Stimulated activated CD8-positive, alpha-beta memory T cell treated with anti-CD3 and anti-CD28 coated beads, Interleukin-12 subunit alpha, Interleukin-12 subunit beta, amount 100 ng/mL, for 1 hour (primary cell): ENCODE measurements around the gene LEP.
"Not testable (repeated sequence)": the region's sequence is repeated elsewhere in the genome, so short reads cannot be mapped to it uniquely, and the experiment has no call there.

ENCODE experiments used
- DNase-seq: peaks from one replicate; pipeline ENCODE4 v3.0.0-alpha.2; 2020; ENCODE audit warnings: low read depth

LEP gene

DNA sequence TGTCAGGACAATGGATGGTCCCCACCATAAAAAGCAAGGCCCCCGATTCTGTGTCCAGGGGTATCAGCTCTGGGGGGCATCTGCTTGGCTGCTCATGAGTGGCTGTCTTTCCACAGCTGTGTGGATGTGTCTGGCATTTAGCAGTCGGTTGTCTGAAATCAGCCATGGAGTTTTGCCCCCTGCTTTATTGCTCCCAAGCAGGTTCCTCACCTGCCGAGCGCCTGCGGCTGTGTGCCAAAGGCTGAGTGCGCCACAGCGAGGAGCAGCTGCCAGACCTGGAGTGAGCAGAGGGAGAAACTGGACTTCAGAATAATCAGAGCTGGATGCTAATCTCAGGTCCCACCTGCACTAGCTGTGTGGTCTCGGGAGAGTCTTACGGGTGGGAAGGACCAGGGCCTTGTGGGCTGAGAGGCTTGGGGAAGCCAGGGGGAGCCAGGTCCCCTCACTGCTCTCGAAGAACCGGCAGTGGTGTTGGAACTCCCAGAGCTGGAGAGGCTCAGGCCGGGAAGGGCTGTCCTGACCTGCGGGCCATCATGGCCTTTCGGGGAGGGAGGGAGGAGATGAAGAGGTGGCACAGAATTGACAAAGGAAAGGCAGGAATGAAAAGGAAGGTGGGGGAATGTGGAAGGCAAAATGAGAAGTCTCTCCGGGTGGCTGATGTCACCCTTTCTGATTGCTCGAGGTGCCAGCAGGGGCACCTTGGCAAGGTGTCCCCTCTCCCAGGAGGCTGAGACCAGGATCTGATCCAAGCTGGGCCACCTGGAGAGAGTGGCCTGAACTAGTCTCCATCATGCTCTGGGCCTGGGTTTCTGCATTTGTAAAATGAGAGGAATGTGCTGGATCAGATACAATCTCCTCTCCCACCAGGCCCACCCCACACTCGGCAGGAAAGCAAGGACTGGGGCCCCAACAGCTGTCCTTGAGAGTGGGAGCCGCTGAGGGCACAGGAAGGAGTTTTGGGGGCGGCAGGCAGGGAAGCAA, 30.2 kb upstream of the LEP start:
- no peak for DNase-seq

DNA sequence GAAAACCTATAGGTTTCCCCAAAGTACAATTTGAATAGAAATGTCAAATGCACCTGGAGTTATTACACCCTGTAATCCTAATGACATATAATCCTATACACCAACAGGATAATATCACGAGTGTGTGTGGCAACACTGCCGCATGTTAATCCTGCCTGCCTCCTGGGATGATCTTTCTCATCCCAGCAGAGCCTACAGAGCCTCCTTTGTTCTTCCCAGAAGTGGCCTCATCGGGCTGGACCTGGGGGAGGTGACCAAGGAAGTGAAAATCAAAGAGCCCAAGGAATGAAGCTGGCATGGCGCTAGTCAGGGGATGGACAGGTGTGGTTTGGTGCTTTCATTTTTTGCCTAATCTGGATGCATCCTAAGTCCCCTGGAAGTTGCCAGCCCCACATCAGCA, 29.5 kb upstream of the LEP start:
- no peak for DNase-seq

DNA sequence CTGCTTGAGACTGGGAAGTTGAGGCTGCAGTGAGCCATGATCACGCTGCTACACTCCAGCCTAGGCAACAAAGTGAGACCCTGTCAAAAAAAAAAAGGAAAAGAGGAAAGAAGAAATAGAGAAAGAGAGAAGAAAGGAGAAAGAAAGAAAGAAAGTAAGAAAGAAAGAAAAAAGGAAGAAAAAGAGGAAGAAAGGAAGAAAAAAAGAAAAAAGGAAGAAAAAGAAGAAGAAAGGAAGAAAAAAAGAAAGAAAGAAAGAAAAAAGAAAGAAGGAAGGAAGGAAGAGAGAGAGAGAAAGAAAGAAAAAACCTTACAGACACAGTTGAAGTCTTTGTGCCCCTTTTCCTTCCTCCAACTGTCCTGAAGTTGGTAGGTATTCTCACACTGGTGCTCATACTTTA, 26.6 kb upstream of the LEP start:
- DNase-seq, result no peak

DNA sequence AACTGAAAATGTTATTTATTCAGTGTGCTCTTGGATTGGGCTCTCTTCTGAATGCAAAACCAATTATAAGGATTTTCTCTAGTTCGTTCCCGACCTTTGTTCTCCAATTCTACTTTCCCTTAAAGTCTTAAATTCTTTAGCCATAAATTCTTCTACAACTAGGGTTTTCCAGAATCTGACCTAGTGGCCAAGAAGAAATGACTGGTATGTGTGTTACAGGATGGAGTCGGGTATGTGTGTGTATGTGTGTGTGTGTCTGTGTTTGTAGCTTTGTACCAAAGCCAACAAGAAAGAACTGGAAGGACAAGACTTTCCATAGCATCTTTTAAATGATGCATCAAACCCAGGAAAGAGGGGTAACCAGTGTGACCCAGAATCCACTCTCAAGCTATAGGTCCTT, 25.8 kb upstream of the LEP start:
- no peak for DNase-seq

DNA sequence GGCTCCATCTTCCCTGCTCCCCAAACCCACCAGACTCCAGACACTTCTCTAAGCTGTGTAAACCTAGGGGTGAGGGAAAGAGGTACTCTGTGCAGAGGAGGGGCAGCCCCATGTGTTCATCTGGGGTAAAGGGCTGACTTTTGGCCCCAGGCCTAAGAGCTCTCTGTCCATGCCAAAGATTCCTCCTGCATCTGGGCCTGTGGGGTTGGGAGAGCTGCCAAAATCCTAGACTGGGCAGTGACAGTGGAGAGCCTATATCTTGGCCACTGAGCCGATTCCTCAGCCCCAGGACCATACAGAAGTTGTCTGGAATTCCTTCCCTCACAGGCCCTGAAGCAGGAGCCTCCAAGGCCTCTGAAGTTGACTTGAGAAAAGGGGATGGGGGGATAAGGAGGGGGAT, 25.3 kb upstream of the LEP start:
- DNase-seq, result no peak

DNA sequence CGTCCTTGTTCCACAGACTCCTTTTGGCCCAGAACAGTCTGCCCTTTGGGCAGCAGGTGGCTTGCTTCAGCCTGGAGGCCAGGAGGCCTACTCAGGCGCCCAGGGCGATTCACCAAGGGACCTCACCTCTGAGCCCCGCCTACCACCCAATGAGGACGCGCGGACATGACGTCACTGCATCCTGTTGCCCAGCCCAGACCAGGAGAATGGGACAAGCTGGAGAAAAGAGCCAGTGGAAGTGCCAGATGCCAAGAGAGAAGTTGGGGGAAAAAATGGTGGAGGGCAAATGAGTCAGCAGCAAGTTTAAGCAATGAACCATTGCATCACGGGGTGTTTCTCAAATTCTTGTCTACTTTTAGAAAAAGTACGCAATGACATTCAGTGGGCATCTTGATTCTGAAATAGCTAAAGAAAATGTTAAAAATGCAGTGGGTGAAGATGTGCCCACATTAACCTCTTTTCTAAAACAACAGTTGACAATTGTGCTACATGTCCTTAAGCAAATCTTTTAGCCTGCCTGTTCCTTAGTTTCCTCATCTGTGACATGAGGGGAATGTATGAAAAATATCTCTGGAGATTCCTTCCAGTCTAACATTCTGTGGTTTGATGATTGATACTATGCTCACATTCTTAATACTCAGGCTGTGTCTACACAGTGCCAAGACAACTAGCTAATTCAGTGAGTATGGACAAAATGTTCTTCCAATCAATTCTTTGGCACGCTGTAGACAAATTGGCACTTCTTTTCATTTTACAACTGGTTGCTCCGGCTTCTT, 23.9 kb upstream of the LEP start:
- DNase-seq, result no peak

DNA sequence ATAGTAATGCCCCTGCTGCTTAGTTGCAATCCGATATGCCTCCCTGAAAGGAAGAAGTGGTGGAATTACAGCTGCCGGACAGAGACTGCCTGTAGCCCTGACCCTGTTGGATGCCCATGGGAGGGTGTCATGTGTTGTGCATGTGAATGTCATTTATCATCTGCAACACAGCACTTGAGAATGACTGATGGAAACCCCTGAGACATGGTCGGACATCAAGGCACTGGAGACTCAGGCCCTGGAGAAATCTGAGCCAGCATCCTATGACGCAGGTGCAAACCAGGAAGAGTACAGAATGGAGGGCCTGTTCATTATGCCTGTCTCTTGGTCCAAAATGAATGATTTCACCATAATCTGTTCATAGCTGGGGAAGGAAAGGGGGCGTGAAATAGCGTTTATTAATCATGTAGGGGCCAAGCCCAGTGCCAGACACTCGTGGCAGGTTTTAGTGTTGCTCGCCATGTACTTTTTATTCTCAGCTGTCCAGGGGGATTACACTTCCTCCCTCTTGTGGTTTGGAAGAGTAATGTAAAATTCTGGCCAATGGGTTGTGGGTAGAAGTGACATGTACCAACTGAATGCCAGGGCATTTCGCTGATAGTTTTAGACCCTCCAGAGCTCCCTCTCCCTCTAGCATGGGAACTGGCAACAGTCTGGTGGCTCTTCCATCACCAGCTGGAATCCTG, 23.0 kb upstream of the LEP start:
- DNase-seq, result no peak

DNA sequence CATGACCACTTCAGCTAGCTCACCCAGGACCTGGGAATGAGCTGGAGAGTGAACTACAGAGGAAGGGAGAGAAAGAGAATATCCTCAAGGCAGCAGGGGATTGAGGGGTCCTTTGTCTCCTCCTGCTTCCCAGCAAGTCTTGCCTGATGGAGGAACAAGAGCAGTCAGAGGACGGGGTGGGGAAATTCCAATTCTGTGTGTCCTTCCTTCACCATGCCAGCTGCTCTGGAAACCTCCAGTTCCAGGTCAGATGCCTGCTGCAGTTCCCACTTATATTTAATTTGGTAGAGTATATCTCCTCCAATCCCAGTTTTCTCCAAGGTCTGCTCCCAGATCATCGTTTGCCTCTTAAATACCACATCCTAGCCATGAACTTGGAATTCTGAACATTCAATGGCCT, 21.4 kb upstream of the LEP start:
- DNase-seq, result no peak

DNA sequence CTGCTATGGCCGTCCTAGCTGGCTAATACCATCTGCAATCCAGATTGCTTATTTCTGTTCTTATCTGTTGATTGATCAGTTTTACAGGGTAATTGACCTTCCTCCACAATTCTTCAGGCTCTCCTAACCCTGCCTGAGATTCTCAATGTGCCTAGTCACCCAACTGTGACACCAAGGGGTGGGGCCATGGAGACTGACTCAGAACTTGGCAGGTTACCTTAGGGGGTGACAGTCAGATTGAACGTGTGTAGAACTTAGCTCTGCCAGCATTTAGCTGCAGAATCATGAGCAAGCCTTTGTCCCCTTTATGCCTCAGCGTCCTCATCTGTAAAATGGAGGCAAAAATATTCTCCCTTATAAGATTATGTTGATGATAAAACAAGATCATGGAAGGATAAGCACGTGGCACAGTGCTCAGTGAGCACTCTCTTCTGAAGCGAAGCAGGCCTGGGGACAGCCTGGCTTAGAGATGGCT, 19.1 kb upstream of the LEP start:
- DNase-seq, result no peak

DNA sequence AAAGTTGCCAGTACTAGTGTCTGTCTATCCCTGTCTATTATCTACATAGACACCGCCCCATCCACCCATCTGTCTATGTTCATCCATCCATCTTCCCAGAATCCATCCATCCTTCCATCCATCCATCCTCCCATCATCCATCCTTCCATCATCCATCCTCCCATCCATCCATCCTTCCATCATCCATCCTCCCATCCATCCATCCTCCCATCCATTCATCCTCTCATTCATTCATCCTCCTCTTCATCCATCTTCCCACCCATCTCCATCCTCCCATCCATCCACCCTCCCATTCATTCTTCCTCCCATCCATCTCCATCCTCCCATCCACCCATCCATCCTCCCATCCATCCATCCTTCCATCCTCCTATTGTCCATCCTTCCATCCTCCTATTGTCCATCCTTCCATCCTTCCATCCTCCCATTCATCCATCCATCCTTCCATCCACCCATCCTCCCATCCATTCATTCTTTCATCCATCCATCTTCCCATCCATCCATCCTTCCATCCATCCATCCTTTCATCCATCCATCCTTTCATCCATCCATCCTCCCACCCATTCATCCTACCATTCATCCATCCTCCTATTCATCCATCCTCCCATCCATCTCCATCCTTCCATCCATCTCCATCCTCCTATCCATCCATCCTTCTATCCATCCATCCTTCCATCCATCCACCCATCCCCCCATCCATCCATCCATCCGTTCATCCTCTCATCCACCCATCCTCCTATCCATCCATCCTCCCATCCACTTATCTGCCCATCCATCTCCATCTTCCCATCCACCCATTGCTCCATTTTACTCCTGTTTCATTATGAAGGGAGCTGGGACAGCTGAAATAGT, 14.7 kb upstream of the LEP start:
- DNase-seq, result no peak

DNA sequence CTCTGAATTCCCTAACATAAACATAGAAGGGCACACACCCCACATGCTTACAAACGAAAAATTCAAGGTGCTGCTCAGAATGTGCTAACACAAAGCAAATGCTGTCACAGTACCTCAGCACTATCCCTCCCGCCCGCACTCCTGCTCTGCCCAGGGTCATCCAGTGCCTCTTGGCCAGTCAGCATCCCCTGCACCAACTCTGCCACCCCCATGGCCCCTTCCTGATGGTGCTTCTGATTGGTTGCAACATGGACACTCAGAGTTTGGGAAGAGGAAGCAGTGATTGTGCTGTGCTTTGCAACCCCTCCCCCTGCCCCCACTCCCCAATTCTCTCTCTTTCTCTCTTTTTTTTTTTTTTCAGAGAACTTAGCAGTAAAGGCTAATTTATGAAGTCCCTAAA, 13.8 kb upstream of the LEP start:
- no peak for DNase-seq

DNA sequence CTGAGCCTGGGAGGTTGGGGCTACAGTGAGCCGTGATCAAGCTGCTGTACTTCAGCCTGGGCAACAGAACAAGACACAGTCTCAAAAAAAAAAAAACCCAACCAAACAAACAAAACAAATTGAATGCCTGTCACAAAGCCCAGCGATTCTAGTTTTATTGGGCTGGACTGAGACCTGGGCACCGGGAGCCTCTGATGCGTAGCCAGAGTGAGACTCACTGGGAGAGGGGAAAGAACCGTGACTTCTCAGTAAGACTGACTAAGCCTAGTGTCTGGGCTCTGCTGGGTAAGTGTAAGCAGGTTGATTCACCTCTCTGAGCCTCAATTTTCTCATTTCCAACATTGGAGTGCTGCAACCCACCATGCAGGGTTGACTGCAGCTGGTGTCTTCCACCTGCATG, 10.1 kb upstream of the LEP start:
- DNase-seq, result no peak

DNA sequence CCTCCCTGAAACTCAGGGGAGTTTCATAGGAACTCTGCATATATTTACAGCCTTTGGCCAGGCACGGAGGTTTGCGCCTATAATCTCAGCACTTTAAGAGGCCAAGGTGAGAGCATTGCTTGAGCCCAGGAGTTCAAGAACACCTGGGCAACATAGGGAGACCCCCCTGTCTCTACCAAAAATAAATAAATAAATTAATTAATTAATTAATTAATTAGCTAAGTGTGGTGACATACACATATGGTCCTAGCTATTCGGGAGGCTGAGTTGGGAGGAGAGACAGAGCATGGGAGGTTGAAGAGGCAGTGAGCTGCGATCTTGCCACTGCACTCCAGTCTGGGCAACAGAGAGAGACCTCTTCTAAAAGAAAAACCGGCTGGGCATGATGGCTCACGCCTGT, 9.4 kb upstream of the LEP start:
- no peak for DNase-seq

DNA sequence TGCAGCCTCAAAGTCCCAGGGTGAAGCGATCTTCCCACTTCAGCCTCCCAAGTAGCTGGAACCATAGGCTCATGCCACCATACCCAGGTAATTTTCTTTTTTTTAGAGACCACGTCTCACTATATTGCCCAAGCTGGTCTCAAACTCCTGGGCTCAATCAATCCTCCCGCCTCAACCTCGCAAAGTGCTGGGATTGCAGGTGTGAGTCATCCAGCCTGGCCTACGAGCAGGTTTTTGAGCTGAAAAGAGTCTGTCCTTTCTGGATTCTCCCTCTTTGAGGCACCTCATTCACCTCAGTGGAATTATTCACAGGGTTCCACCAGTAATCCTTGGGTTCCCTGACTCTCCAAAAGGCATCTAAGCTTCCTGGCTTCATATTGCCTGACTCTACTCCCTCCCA, 7.6 kb upstream of the LEP start:
- DNase-seq, result no peak

DNA sequence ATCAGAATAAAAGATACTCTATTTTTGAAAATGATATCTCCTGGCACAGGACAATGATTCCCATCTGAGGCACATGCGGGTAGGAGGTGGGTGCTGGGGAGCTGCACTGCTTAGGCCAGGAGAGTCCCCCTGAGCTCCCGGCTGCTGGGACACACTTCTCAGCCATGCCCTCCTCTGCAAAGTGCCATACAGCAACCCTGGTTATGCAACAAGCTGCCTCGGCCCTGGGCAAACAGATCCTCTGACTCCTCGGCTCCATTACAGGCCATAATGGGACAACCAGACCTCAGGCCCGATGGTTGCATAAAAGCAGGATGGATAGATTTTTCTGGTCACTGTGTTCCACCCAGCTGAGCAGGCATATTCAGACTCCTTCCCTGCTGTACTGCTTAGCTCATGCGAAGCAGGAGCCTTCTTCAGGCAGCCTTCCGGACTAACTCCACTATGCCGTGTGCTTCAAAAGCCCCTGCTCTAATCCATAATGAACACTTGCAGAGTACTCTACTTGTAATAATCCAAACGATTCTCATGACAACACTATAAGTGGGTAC, 6.5 kb upstream of the LEP start:
- no peak for DNase-seq

DNA sequence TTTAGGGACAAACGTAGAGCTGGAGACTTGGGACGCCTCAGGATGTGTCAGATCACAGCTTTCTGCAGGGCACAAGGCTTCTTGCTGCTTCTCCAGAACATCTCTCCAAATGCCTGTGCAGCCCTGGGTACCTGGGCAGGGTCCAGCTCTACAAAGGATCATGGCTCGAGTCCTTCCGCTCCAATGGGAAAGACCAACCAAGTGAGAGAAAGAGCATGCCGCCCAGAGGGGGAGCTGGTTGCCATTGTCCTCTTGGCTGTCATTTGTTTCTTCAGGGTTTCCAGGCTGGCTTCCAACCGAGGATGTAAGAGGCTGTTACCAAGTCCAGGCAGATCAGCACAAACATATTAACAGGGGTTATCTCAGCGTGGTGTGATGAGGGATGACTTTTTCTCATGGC, 5.6 kb upstream of the LEP start:
- DNase-seq, result no peak

DNA sequence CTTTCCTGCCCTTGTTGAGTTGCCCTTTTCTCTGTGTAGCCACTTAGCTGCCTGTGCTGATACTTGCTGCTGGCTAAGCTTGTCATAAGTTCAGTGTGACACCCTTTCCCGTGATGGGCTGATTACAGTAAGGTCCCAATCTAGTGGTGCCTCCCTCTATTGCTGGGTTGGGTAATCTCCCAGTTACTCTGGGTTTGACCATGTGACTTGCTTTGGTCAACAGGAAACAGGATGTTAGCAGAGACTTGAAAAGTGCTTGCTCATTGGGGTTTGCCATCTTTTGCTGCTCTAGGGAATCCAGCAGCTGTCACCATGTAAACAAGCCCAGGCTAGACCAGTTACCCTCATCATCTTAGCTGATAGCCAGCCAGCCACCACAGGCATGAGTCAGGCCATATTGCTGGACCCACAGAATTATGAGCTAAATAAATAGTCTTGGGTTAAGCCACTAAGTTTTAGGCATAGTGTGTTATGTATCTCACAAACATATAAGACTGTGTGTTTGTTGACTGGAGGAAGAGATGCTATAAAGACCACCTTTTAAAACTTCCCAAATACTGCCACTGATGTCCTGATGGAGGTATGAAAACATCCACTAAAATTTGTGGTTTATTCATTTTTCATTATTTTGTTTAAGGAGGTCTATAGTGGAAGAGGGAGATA, 4.0 kb upstream of the LEP start:
- no peak for DNase-seq

DNA sequence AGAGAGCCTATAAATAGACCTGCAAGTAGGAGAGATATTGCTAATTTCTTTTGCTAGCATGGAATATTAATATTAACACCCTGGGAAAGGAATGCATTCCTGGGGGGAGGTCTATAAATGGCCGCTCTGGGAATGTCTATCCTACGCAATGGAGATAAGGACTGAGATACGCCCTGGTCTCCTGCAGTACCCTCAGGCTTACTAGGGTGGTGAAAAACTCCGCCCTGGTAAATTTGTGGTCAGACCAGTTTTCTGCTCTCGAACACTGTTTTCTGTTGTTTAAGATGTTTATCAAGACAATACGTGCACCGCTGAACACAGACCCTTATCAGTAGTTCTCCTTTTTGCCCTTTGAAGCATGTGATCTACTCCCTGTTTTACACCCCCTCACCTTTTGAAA, 1.9 kb upstream of the LEP start:
- DNase-seq, result not testable (repeated sequence)

DNA sequence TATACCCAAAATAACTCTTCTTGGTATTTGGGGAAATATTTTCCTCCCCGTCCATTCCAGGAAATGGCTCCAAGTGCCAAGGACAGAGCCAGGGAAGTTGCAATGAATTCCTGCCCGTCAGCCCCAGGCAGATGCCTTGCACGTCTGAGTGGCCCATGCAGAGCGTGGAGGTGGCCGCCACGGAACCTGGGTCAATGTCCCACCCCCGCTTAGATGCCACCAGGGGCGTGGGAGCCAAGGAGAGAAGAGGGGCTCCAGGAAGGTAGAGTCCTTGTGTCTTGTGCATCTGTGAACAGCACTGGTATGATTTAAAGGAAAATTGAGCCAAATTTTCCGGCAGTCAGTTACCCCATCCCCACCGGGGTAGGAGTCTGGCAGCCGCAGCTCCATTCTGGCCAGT, 1.6 kb downstream of the LEP start:
- no peak for DNase-seq

DNA sequence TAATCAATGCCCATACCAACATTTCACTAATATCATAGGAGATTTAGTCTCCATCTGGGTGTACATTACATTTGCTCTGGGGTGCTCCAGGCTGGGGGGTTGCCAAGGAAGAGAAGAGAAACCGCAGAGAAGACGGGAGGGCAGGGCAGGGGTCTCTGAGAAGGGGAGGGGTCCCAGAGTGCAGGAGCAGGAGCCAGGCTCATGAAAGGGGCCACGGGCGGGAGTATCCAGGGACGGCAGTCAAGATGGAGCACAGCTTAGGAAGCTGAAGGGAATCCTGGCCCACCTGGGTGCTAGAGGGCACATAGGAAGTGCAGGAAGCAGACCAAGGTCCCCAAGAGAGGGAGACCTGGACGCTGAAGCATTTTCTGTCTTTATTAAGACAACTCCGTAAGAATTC, 2.2 kb downstream of the LEP start:
- no peak for DNase-seq

DNA sequence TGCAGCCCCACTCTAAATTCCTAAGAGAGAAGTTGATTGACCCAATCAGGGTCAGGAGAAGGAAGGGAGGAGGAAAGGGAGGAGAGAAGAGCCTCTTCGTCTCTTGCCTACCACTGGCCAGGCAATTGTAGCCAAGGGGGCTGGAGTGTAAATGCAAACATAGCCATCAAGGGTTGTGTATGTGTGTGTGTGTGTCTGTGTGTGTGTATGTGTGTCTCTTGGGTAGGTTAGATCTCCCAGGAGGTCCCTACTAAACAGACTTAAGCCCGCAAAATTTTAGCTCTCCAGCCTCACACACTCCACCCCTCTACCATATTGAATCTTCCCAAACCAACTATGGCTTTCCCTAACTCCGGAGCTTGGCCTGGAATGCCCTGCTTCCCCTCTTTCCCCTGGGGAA, 3.8 kb downstream of the LEP start:
- no peak for DNase-seq
